Stomach (tissue), 9 donors: ENCODE measurements around the gene TNFSF8. TPM values are rescaled to one million over a fixed set of nuclear protein-coding genes. Genes with fewer than 3 reads are reported as not detected.

Experiments
- DNase-seq, 2 donors: peaks; one replicate each; pipeline versions ENCODE4 v3.0.0 to v3.0.0-alpha.2; 2013 to 2019
- H3K27ac ChIP-seq, 5 donors: fragments of 200-600 bp in 4 of 5; sonication (generic) in 4 of 5; one replicate each; pipeline ENCODE4 v1.5.1; 2013 to 2019; ENCODE audit warnings: mild to moderate bottlenecking in 1 of 5, moderate library complexity in 1 of 5
- H3K27me3 ChIP-seq, 3 donors: fragments of 200-600 bp; sonication (generic); one replicate each; pipeline ENCODE4 v1.5.1; 2017 to 2019; ENCODE audit warnings: mixed run types in 1 of 3
- H3K36me3 ChIP-seq, 4 donors: fragments of 200-600 bp; sonication (generic); 1 replicate in 3 of 4; 2 replicates in 1 of 4; pipeline ENCODE4 v1.5.1; 2016 to 2019
- H3K4me1 ChIP-seq, 4 donors: fragments of 200-600 bp; sonication (generic); one replicate each; pipeline ENCODE4 v1.5.1; 2016 to 2019
- H3K4me3 ChIP-seq, 4 donors: fragments of 200-600 bp; sonication (generic) in 3 of 4; one replicate each; pipeline ENCODE4 v1.5.1; 2016 to 2019; ENCODE audit warnings: mild to moderate bottlenecking in 1 of 4
- H3K9me3 ChIP-seq, 4 donors: fragments of 200-600 bp; sonication (generic); one replicate each; pipeline ENCODE4 v1.5.1; 2016 to 2019
- CTCF ChIP-seq, 7 experiments: fragments of 450-650 bp in 4 of 7; fragments of 200-600 bp in 3 of 7; sonication (generic) in 3 of 7; IDR thresholded peaks; one replicate each; pipeline ENCODE4 v1.5.1; 2016 to 2019; ENCODE audit warnings: antibody characterized with exemption in 7 of 7, control low read depth in 2 of 7, mild to moderate bottlenecking in 1 of 7
- EP300 ChIP-seq: sonication (generic); formaldehyde crosslinking; IDR thresholded peaks from one replicate; pipeline ENCODE4 v1.6.1; 2017; ENCODE audit warnings: antibody characterized with exemption
- POLR2A ChIP-seq, 4 donors: fragments of 450-650 bp; IDR thresholded peaks; one replicate each; pipeline ENCODE4 v1.6.1; 2016; ENCODE audit warnings: antibody characterized with exemption in 4 of 4, control low read depth in 2 of 4, mild to moderate bottlenecking in 1 of 4, moderate library complexity in 1 of 4
- POLR2AphosphoS5 ChIP-seq, 3 donors: sonication (generic); formaldehyde crosslinking; IDR thresholded peaks; one replicate each; pipeline ENCODE4 v1.6.1; 2016; ENCODE audit warnings: antibody characterized with exemption in 3 of 3
- WGBS, 5 donors: extraction: QIAGEN DNeasy Blood & Tissue Kit in 3 of 5; methylation state at CpG; one replicate each; pipeline versions ENCODE4 v1.1.5 to v1.1.7; 2013 to 2018; 5-methylcytosine and 5-hydroxymethylcytosine counted together
- intact Hi-C: fragments of 100-400 bp; cut with DNase I; formaldehyde crosslinking; loops from one replicate; pipeline ENCODE4 v1.15.1; 2023; ENCODE audit warnings: low total_unique reads
- polyA plus RNA-seq, 3 donors: library from polyadenylated mRNA; stranded (reverse); fragments of 200-250 nt; gene quantifications; one replicate each; pipeline ENCODE4 v1.2.3, GENCODE V29; 2013
- total RNA-seq, 5 donors: library from RNA; depleted of rRNA; stranded (reverse); fragments of >200 nt; gene quantifications; one replicate each; pipeline versions ENCODE4 v1.1.0 to v1.2.3, GENCODE V29; 2014 to 2016
- donor health status: healthy with polysubstance abuse.
- donor health status: Bipolar disorder and iron deficiency.
- donor health status: healthy.

TNFSF8 gene
- total and polyA plus RNA-seq, 8 donors = 0.40 to 14.0 (median 3.2) TPM; not detected in 2

GRCh38 chr9:114878879-114879564 is 51.4 kb downstream of the TNFSF8 start:
- H3K9me3 ChIP-seq = peaks cover 0 to 18% (median 7%) of the 10 kb centered on the region in 4 donors
- WGBS, 5 donors = 87 to 93% (median 92%) methylated on average over 4 of the region's 4 CpGs
- H3K4me3 ChIP-seq = no peak overlapping the region
- no peaks in the 10 kb centered on the region for H3K27me3 ChIP-seq
- no peak for DNase-seq
- no peak for TF ChIP-seq EP300
- TF ChIP-seq POLR2AphosphoS5 (IDR thresholded peaks at IDR 0.05) = no peak
- TF ChIP-seq POLR2A (IDR thresholded peaks at IDR 0.05) = no peak
- TF ChIP-seq CTCF (IDR thresholded peaks at IDR 0.05) = no peak
- H3K36me3 ChIP-seq = no peaks in the 10 kb centered on the region
- H3K4me1 ChIP-seq = no peaks in the 10 kb centered on the region
- no peak overlapping the region for H3K27ac ChIP-seq
- intact Hi-C loops = no loop called here

GRCh38 chr9:114869845-114870244 is 60.5 kb downstream of the TNFSF8 start:
- intact Hi-C loops = no loop called here
- Histone ChIP-seq H3K36me3 (no peaks in the 10 kb centered on the region), H3K4me1 (peaks cover 0 to 11% (median 7%) of the 10 kb centered on the region in 4 donors), H3K4me3 (no peak overlapping the region), H3K27me3 (no peaks in the 10 kb centered on the region), H3K9me3 (peaks cover 0 to 6% (median 2%) of the 10 kb centered on the region in 4 donors), H3K27ac (no peak overlapping the region)
- TF ChIP-seq POLR2A (IDR thresholded peaks at IDR 0.05) (no peak), POLR2AphosphoS5 (IDR thresholded peaks at IDR 0.05) (no peak), CTCF (IDR thresholded peaks at IDR 0.05) (no peak), EP300 (no peak)
- WGBS, 5 donors = 38 to 49% (median 44%) methylated on average over 3 of the region's 3 CpGs
- peak; percentile 30 to 49 for DNase-seq

GRCh38 chr9:114869378-114869777 is 61.0 kb downstream of the TNFSF8 start:
- peaks cover 0 to under 1% (median 0%) of the 10 kb centered on the region in 4 donors for H3K9me3 ChIP-seq
- 92 to 99% (median 97%) methylated on average over 5 of the region's 5 CpGs for WGBS, 5 donors
- DNase-seq = no peak
- no peak overlapping the region for H3K4me3 ChIP-seq
- TF ChIP-seq CTCF (IDR thresholded peaks at IDR 0.05) = no peak
- TF ChIP-seq POLR2A (IDR thresholded peaks at IDR 0.05) = no peak
- TF ChIP-seq POLR2AphosphoS5 (IDR thresholded peaks at IDR 0.05) = no peak
- TF ChIP-seq EP300 = no peak
- peaks cover 0 to 11% (median 7%) of the 10 kb centered on the region in 4 donors for H3K4me1 ChIP-seq
- no peaks in the 10 kb centered on the region for H3K27me3 ChIP-seq
- no peak overlapping the region for H3K27ac ChIP-seq
- intact Hi-C loops = no loop called here
- H3K36me3 ChIP-seq = no peaks in the 10 kb centered on the region

- Histone ChIP-seq H3K27me3 (no peaks in the 10 kb centered on the region), H3K9me3 (no peaks in the 10 kb centered on the region), H3K4me1 (peaks cover 0 to 11% (median 7%) of the 10 kb centered on the region in 4 donors), H3K36me3 (no peaks in the 10 kb centered on the region), H3K4me3 (no peak overlapping the region), H3K27ac (no peak overlapping the region)
- WGBS, 5 donors = 86 to 91% (median 89%) methylated on average over 5 of the region's 5 CpGs
- intact Hi-C loops = no loop called here
- TF ChIP-seq CTCF (IDR thresholded peaks at IDR 0.05) = no peak
- no peak for TF ChIP-seq POLR2A (IDR thresholded peaks at IDR 0.05)
- DNase-seq = no peak
These were observed 63.1 kb downstream of the TNFSF8 start for GRCh38 chr9:114867327-114867726.
